HAP-1 (cell line): ENCODE data around the gene VSIG2.

Source experiments
- DNase-seq, 2 experiments: peaks; one replicate each; pipeline ENCODE4 v3.0.0-alpha.2; 2016 to 2020; ENCODE audit warnings: low spot score in 2 of 2
- H3K27me3 ChIP-seq: fragments of 250-450 bp; sonication (Bioruptor Pico); 2 replicates; pipeline ENCODE4 v1.5.1; 2020; ENCODE audit warnings: low read depth, mild to moderate bottlenecking, moderate library complexity
- H3K36me3 ChIP-seq: fragments of 250-450 bp; sonication (Bioruptor Pico); replicated peaks from 2 replicates; pipeline ENCODE4 v1.5.1; 2020; ENCODE audit warnings: mild to moderate bottlenecking
- H3K4me1 ChIP-seq: fragments of 250-450 bp; sonication (Bioruptor Pico); 2 replicates; pipeline ENCODE4 v1.5.1; 2020; ENCODE audit warnings: mild to moderate bottlenecking
- H3K4me3 ChIP-seq: fragments of 250-450 bp; sonication (Bioruptor Pico); 2 replicates; pipeline ENCODE4 v1.5.1; 2020; ENCODE audit warnings: mild to moderate bottlenecking, moderate library complexity
- H3K9me3 ChIP-seq: fragments of 250-450 bp; sonication (Bioruptor Pico); 2 replicates; pipeline ENCODE4 v1.5.1; 2020; ENCODE audit warnings: mild to moderate bottlenecking, moderate library complexity
- in situ Hi-C: fragments of 300-500 bp; cut with MboI; formaldehyde crosslinking; loops from 3 replicates; pipeline ENCODE4 v1.14.3; 2020; ENCODE audit warnings: low sequenced_read_pairs, inconsistent platforms, mixed read lengths

Gene VSIG2

GRCh38 chr11:124760205-124760652, 8.2 kb upstream of the VSIG2 start:
- no peak for DNase-seq
- in situ Hi-C loops, result loop anchor here (5.0 to 10.0 kb wide), 2 partner anchors 75 to 88 kb away; partner anchors contain the start of genes SIAE and SPA17
- no peak overlapping the region for H3K4me3 ChIP-seq
- H3K36me3 ChIP-seq, result 0 out of 2 replicates have a peak, but pooled peaks cover 4% of the 10 kb centered on the region
- H3K27me3 ChIP-seq, result no peaks in the 10 kb centered on the region
- H3K4me1 ChIP-seq, result peaks cover 7% of the 10 kb centered on the region; the same call in 1 of the 2 replicates
- no peaks in the 10 kb centered on the region for H3K9me3 ChIP-seq

GRCh38 chr11:124759266-124760204, 7.5 kb upstream of the VSIG2 start:
- Histone ChIP-seq H3K36me3 (no peaks in the 10 kb centered on the region), H3K4me1 (peaks cover 7% of the 10 kb centered on the region; the same call in 1 of the 2 replicates), H3K27me3 (no peaks in the 10 kb centered on the region), H3K4me3 (no peak overlapping the region), H3K9me3 (no peaks in the 10 kb centered on the region)
- in situ Hi-C loops, result loop anchor here (5.0 to 10.0 kb wide), 2 partner anchors 75 to 87 kb away; partner anchors contain the start of genes SIAE and SPA17
- DNase-seq, result no peak

- DNase-seq, result peak; percentile 66 to 90
- Histone ChIP-seq H3K27me3 (no peaks in the 10 kb centered on the region), H3K9me3 (no peaks in the 10 kb centered on the region), H3K4me3 (no peak overlapping the region; the same call in 1 of the 2 replicates), H3K4me1 (peaks cover 7% of the 10 kb centered on the region; the same call in 1 of the 2 replicates), H3K36me3 (no peaks in the 10 kb centered on the region)
- in situ Hi-C loops, result no loop called here
Observed at GRCh38 chr11:124758355-124759265, 6.6 kb upstream of the VSIG2 start.

- DNase-seq, result no peak
- H3K9me3 ChIP-seq, result no peaks in the 10 kb centered on the region
- peaks cover 7% of the 10 kb centered on the region; the same call in 1 of the 2 replicates for H3K4me1 ChIP-seq
- in situ Hi-C loops, result no loop called here
- H3K36me3 ChIP-seq, result no peaks in the 10 kb centered on the region
- H3K4me3 ChIP-seq, result no peak overlapping the region
- H3K27me3 ChIP-seq, result no peaks in the 10 kb centered on the region
Observed at GRCh38 chr11:124757320-124757719, 5.3 kb upstream of the VSIG2 start.

GRCh38 chr11:124756753-124757227, 4.7 kb upstream of the VSIG2 start:
- Histone ChIP-seq H3K4me3 (no peak overlapping the region), H3K36me3 (no peaks in the 10 kb centered on the region), H3K4me1 (peaks cover 4% of the 10 kb centered on the region; the same call in 1 of the 2 replicates), H3K27me3 (no peaks in the 10 kb centered on the region), H3K9me3 (no peaks in the 10 kb centered on the region)
- in situ Hi-C loops, result no loop called here
- no peak for DNase-seq

- Histone ChIP-seq H3K27me3 (no peaks in the 10 kb centered on the region), H3K4me3 (no peak overlapping the region), H3K4me1 (peaks cover 3% of the 10 kb centered on the region; the same call in 1 of the 2 replicates), H3K9me3 (no peaks in the 10 kb centered on the region), H3K36me3 (no peaks in the 10 kb centered on the region)
- no peak for DNase-seq
- in situ Hi-C loops, result no loop called here
Observed at GRCh38 chr11:124756033-124756752, 4.1 kb upstream of the VSIG2 start.

GRCh38 chr11:124754710-124755109, 2.7 kb upstream of the VSIG2 start:
- no peak for DNase-seq
- in situ Hi-C loops, result no loop called here
- Histone ChIP-seq H3K4me1 (peaks cover 3% of the 10 kb centered on the region; the same call in 1 of the 2 replicates), H3K9me3 (no peaks in the 10 kb centered on the region), H3K4me3 (no peak overlapping the region), H3K36me3 (no peaks in the 10 kb centered on the region), H3K27me3 (no peaks in the 10 kb centered on the region)

- Histone ChIP-seq H3K4me3 (no peak overlapping the region), H3K27me3 (no peaks in the 10 kb centered on the region), H3K4me1 (peaks cover 3% of the 10 kb centered on the region; the same call in 1 of the 2 replicates), H3K9me3 (no peaks in the 10 kb centered on the region), H3K36me3 (no peaks in the 10 kb centered on the region)
- no peak for DNase-seq
- in situ Hi-C loops, result no loop called here
Observed at GRCh38 chr11:124754309-124754708, 2.3 kb upstream of the VSIG2 start.

GRCh38 chr11:124753624-124754023, 1.6 kb upstream of the VSIG2 start:
- H3K4me3 ChIP-seq, result no peak overlapping the region
- no peaks in the 10 kb centered on the region for H3K9me3 ChIP-seq
- DNase-seq, result no peak
- in situ Hi-C loops, result no loop called here
- H3K4me1 ChIP-seq, result peaks cover 2% of the 10 kb centered on the region; the same call in 1 of the 2 replicates
- no peaks in the 10 kb centered on the region for H3K27me3 ChIP-seq
- H3K36me3 ChIP-seq, result no peaks in the 10 kb centered on the region

GRCh38 chr11:124753205-124753604, 1.1 kb upstream of the VSIG2 start:
- in situ Hi-C loops, result no loop called here

GRCh38 chr11:124752471-124753102, 532 bp upstream of the VSIG2 start:
- Histone ChIP-seq H3K4me1 (no peaks in the 10 kb centered on the region), H3K4me3 (no peak overlapping the region), H3K36me3 (no peaks in the 10 kb centered on the region), H3K9me3 (no peaks in the 10 kb centered on the region), H3K27me3 (no peaks in the 10 kb centered on the region)
- in situ Hi-C loops, result no loop called here
- DNase-seq, result no peak

More at GRCh38 chr11:124753205-124753604, 1.1 kb upstream of the VSIG2 start:
- H3K4me3 ChIP-seq, result no peak overlapping the region
- H3K27me3 ChIP-seq, result no peaks in the 10 kb centered on the region
- no peaks in the 10 kb centered on the region for H3K4me1 ChIP-seq
- no peaks in the 10 kb centered on the region for H3K36me3 ChIP-seq
- no peaks in the 10 kb centered on the region for H3K9me3 ChIP-seq
- no peak for DNase-seq

- in situ Hi-C loops, result no loop called here
- DNase-seq, result no peak
- no peaks in the 10 kb centered on the region for H3K27me3 ChIP-seq
- no peaks in the 10 kb centered on the region for H3K9me3 ChIP-seq
- H3K36me3 ChIP-seq, result no peaks in the 10 kb centered on the region
- H3K4me1 ChIP-seq, result no peaks in the 10 kb centered on the region
- no peak overlapping the region for H3K4me3 ChIP-seq
Observed at GRCh38 chr11:124751391-124751740, 689 bp downstream of the VSIG2 start.
